Tibial nerve (tissue), 4 donors: ENCODE results near the gene GALNTL6.

Experiments used
- CTCF ChIP-seq, 5 experiments: fragments of 200-600 bp in 3 of 5; fragments of 450-650 bp in 2 of 5; sonication (generic) in 3 of 5; IDR thresholded peaks; one replicate each; pipeline ENCODE4 v1.5.1; 2016 to 2019; ENCODE audit warnings: antibody characterized with exemption in 5 of 5, mild to moderate bottlenecking in 3 of 5, moderate library complexity in 2 of 5
- EP300 ChIP-seq, 2 donors: sonication (generic); formaldehyde crosslinking; IDR thresholded peaks; one replicate each; pipeline ENCODE4 v1.6.1; 2017; ENCODE audit warnings: antibody characterized with exemption in 2 of 2, mild to moderate bottlenecking in 1 of 2
- POLR2A ChIP-seq, 2 donors: fragments of 450-650 bp; IDR thresholded peaks; one replicate each; pipeline ENCODE4 v1.6.1; 2017; ENCODE audit warnings: antibody characterized with exemption in 2 of 2, mild to moderate bottlenecking in 2 of 2, moderate library complexity in 2 of 2

GRCh38 chr4:172995161-172995560 lies 1182.0 kb downstream of the GALNTL6 start:
- TF ChIP-seq POLR2A (IDR thresholded peaks at IDR 0.05) (no peak), CTCF (IDR thresholded peaks at IDR 0.05) (no peak), EP300 (IDR thresholded peaks at IDR 0.05) (no peak)
